Measurements from ENCODE around the gene PPIL4.

PPIL4 gene

GRCh38 chr6:149492798-149493343 lies 53.0 kb downstream of the PPIL4 start:
- Mint-ChIP-seq H3K4me3 (no peak overlapping the region), H3K27me3 (ENCODE audit: low read depth) (peaks cover 5% of the 10 kb centered on the region), H3K36me3 (ENCODE audit: low read depth) (no peaks in the 10 kb centered on the region), H3K27ac (no peak overlapping the region), H3K9me3 (no peaks in the 10 kb centered on the region), H3K4me1 (peaks cover 5% of the 10 kb centered on the region)
- TF ChIP-seq CTCF (IDR thresholded peaks at IDR 0.05; ENCODE audit: unreplicated experiment in 3 of 3), result no peak

- peaks cover 5% of the 10 kb centered on the region for H3K27me3 Mint-ChIP-seq (ENCODE audit: low read depth)
- no peaks in the 10 kb centered on the region for H3K4me1 Mint-ChIP-seq
- no peak for TF ChIP-seq CTCF (IDR thresholded peaks at IDR 0.05; ENCODE audit: unreplicated experiment in 3 of 3)
- H3K27ac Mint-ChIP-seq, result no peak overlapping the region
- H3K36me3 Mint-ChIP-seq (ENCODE audit: low read depth), result no peaks in the 10 kb centered on the region
- no peaks in the 10 kb centered on the region for H3K9me3 Mint-ChIP-seq
- H3K4me3 Mint-ChIP-seq, result no peak overlapping the region
Measured at GRCh38 chr6:149489967-149490366, 55.9 kb downstream of the PPIL4 start.

GRCh38 chr6:149488815-149489214 lies 57.0 kb downstream of the PPIL4 start:
- Mint-ChIP-seq H3K27me3 (ENCODE audit: low read depth) (peaks cover 5% of the 10 kb centered on the region), H3K4me1 (no peaks in the 10 kb centered on the region), H3K27ac (no peak overlapping the region), H3K9me3 (no peaks in the 10 kb centered on the region), H3K4me3 (no peak overlapping the region), H3K36me3 (ENCODE audit: low read depth) (no peaks in the 10 kb centered on the region)
- no peak for TF ChIP-seq CTCF (IDR thresholded peaks at IDR 0.05; ENCODE audit: unreplicated experiment in 3 of 3)

GRCh38 chr6:149487316-149487715 lies 58.5 kb downstream of the PPIL4 start:
- Mint-ChIP-seq H3K4me1 (peaks cover 2% of the 10 kb centered on the region), H3K9me3 (no peaks in the 10 kb centered on the region), H3K4me3 (no peak overlapping the region), H3K27me3 (ENCODE audit: low read depth) (peaks cover 6% of the 10 kb centered on the region), H3K36me3 (ENCODE audit: low read depth) (no peaks in the 10 kb centered on the region), H3K27ac (no peak overlapping the region)
- no peak for TF ChIP-seq CTCF (IDR thresholded peaks at IDR 0.05; ENCODE audit: unreplicated experiment in 3 of 3)

GRCh38 chr6:149484733-149485700 lies 60.8 kb downstream of the PPIL4 start, which contains the start of gene ZC3H12D:
Gene ZC3H12D (minus strand): TSS chr6:149485014. CDS start chr6:149474543, 10,471 bp downstream.
- Mint-ChIP-seq H3K4me3 (no peak within 1 kb of the TSS), H3K27ac (no peak within 1 kb of the TSS), H3K4me1 (peaks cover 5% of the 10 kb centered on the region), H3K27me3 (ENCODE audit: low read depth) (peaks cover 15% of the 10 kb centered on the region), H3K9me3 (no peaks in the 10 kb centered on the region), H3K36me3 (ENCODE audit: low read depth) (no peaks in the 10 kb centered on the region)
- TF ChIP-seq CTCF (IDR thresholded peaks at IDR 0.05; ENCODE audit: unreplicated experiment in 3 of 3), result no peak

All from nephron (organoid).